IMR-90 (cell line): ENCODE results near the gene COL15A1.

Experiments
- BHLHE40 ChIP-seq: fragments of 150-350 bp; IDR thresholded peaks from 2 replicates; pipeline ENCODE4 v1.6.1; 2016; ENCODE audit warnings: mild to moderate bottlenecking, low read depth, low read length
- CEBPB ChIP-seq: IDR thresholded peaks from 2 replicates; pipeline ENCODE4 v1.6.1; 2012; ENCODE audit warnings: low read depth, low read length, improper control_type of control experiment
- CHD1 ChIP-seq: IDR thresholded peaks from 2 replicates; pipeline ENCODE4 v1.6.1; 2012; ENCODE audit warnings: low read depth, low read length, improper control_type of control experiment
- MAFK ChIP-seq: IDR thresholded peaks from 2 replicates; pipeline ENCODE4 v1.6.1; 2012; ENCODE audit warnings: low read depth, low read length, improper control_type of control experiment
- NFE2L2 ChIP-seq: fragments of 150-350 bp; IDR thresholded peaks from 2 replicates; pipeline ENCODE4 v1.6.1; 2016; ENCODE audit warnings: low read depth, mild to moderate bottlenecking, low read length
- POLR2A ChIP-seq: IDR thresholded peaks from 2 replicates; pipeline ENCODE4 v1.6.1; 2012; ENCODE audit warnings: mild to moderate bottlenecking, low read depth, low read length
- RAD21 ChIP-seq: IDR thresholded peaks from 2 replicates; pipeline ENCODE4 v1.6.1; 2012; ENCODE audit warnings: low read length, improper control_type of control experiment
- RCOR1 ChIP-seq: IDR thresholded peaks from 2 replicates; pipeline ENCODE4 v1.6.1; 2012; ENCODE audit warnings: mild to moderate bottlenecking, low read length, improper control_type of control experiment; ENCODE audit not compliant: insufficient replicate concordance
- RFX5 ChIP-seq: IDR thresholded peaks from 2 replicates; pipeline ENCODE4 v1.8.0; 2012; ENCODE audit warnings: low read depth, mild to moderate bottlenecking, low read length, moderate library complexity
- SMC3 ChIP-seq: fragments of 150-350 bp; IDR thresholded peaks from 2 replicates; pipeline ENCODE4 v1.6.1; 2016; ENCODE audit warnings: low read depth, mild to moderate bottlenecking, antibody characterized with exemption, low read length, moderate library complexity
- TF ChIP-seq, protein P1 (sequence below): conservative IDR thresholded peaks from 2 replicates; pipeline ENCODE4 v1.5.1; 2012; ENCODE audit warnings: mild to moderate bottlenecking, low read depth, low read length, improper control_type of control experiment
- TF ChIP-seq, protein P2 (sequence below): fragments of 150-350 bp; IDR thresholded peaks from 2 replicates; pipeline ENCODE4 v1.6.1; 2016; ENCODE audit warnings: low read depth, mild to moderate bottlenecking, low read length, moderate library complexity, borderline replicate concordance
- TF ChIP-seq, protein P3 (sequence below): fragments of 150-350 bp; IDR thresholded peaks from 2 replicates; pipeline ENCODE4 v1.6.1; 2017; ENCODE audit warnings: mild to moderate bottlenecking, antibody characterized with exemption, low read length, low read depth

DNA sequence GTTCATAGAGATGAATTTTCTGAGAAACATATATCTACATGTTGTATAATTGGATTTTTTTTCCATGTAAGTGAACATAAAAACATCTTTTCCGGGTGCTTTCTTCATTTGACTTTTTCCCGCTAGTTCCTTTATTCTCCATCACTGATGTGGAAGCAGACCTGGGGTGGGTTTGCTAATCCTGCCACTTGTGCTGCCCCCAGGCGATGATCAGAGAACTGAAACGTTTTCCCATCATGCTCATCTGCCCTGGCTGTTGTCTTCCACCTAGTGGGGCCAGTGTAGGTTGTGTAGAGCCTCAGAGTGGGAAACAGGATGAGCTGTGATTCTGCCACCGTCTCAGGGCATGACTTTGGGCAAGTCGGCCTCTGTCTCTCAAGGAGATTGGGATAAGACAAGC is 127.0 kb downstream of the COL15A1 start:
- TF ChIP-seq, protein P1, sequence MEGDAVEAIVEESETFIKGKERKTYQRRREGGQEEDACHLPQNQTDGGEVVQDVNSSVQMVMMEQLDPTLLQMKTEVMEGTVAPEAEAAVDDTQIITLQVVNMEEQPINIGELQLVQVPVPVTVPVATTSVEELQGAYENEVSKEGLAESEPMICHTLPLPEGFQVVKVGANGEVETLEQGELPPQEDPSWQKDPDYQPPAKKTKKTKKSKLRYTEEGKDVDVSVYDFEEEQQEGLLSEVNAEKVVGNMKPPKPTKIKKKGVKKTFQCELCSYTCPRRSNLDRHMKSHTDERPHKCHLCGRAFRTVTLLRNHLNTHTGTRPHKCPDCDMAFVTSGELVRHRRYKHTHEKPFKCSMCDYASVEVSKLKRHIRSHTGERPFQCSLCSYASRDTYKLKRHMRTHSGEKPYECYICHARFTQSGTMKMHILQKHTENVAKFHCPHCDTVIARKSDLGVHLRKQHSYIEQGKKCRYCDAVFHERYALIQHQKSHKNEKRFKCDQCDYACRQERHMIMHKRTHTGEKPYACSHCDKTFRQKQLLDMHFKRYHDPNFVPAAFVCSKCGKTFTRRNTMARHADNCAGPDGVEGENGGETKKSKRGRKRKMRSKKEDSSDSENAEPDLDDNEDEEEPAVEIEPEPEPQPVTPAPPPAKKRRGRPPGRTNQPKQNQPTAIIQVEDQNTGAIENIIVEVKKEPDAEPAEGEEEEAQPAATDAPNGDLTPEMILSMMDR = no peak
- no peak for TF ChIP-seq RAD21
- TF ChIP-seq, protein P2, sequence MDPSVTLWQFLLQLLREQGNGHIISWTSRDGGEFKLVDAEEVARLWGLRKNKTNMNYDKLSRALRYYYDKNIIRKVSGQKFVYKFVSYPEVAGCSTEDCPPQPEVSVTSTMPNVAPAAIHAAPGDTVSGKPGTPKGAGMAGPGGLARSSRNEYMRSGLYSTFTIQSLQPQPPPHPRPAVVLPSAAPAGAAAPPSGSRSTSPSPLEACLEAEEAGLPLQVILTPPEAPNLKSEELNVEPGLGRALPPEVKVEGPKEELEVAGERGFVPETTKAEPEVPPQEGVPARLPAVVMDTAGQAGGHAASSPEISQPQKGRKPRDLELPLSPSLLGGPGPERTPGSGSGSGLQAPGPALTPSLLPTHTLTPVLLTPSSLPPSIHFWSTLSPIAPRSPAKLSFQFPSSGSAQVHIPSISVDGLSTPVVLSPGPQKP = no peak
- TF ChIP-seq, protein P3, sequence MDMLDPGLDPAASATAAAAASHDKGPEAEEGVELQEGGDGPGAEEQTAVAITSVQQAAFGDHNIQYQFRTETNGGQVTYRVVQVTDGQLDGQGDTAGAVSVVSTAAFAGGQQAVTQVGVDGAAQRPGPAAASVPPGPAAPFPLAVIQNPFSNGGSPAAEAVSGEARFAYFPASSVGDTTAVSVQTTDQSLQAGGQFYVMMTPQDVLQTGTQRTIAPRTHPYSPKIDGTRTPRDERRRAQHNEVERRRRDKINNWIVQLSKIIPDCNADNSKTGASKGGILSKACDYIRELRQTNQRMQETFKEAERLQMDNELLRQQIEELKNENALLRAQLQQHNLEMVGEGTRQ = no peak
- TF ChIP-seq POLR2A = no peak
- TF ChIP-seq BHLHE40 = no peak
- TF ChIP-seq RCOR1 = no peak
- TF ChIP-seq SMC3 = no peak
- TF ChIP-seq NFE2L2 = no peak
- no peak for TF ChIP-seq CHD1
- TF ChIP-seq MAFK = no peak
- no peak for TF ChIP-seq CEBPB
- TF ChIP-seq RFX5 = no peak
